Heart right ventricle (tissue), 16 donors: ENCODE measurements around the gene UST. TPM values are rescaled to one million over a fixed set of nuclear protein-coding genes. Genes with fewer than 3 reads are reported as not detected.

Source experiments
- ATAC-seq, 8 donors: fragments of 200-7000 bp; cut with Tn5 transposase; one replicate each; pipeline ENCODE4 v1.9.1; 2020; ENCODE audit warnings: mild to moderate bottlenecking in 8 of 8, moderate library complexity in 8 of 8, moderate number of reproducible peaks in 1 of 8
- DNase-seq, 2 donors: peaks; one replicate each; pipeline ENCODE4 v3.0.0-alpha.2; 2020
- H3K27ac ChIP-seq, 10 donors: fragments of 200-600 bp; sonication (generic) in 2 of 10; one replicate each; pipeline versions ENCODE4 v1.5.0 to v1.8.0; 2020 to 2022; ENCODE audit warnings: mild to moderate bottlenecking in 3 of 10
- H3K27me3 ChIP-seq, 7 donors: fragments of 200-600 bp; one replicate each; pipeline ENCODE4 v1.8.0; 2021 to 2022; ENCODE audit warnings: mild to moderate bottlenecking in 2 of 7
- H3K36me3 ChIP-seq, 9 donors: fragments of 200-600 bp; sonication (generic) in 1 of 9; one replicate each; pipeline versions ENCODE4 v1.5.0 to v1.8.0; 2020 to 2022; ENCODE audit warnings: mild to moderate bottlenecking in 2 of 9
- H3K4me1 ChIP-seq, 9 donors: fragments of 200-600 bp; sonication (generic) in 1 of 9; one replicate each; pipeline versions ENCODE4 v1.5.0 to v1.8.0; 2020 to 2022; ENCODE audit warnings: mild to moderate bottlenecking in 4 of 9
- H3K4me3 ChIP-seq, 10 donors: fragments of 200-600 bp; sonication (generic) in 2 of 10; one replicate each; pipeline versions ENCODE4 v1.5.0 to v1.8.0; 2020 to 2022; ENCODE audit warnings: mild to moderate bottlenecking in 7 of 10, moderate library complexity in 2 of 10
- H3K9me3 ChIP-seq, 11 donors: fragments of 200-600 bp in 10 of 11; sonication (generic) in 2 of 11; one replicate each; pipeline versions ENCODE4 v1.5.0 to v1.8.0; 2013 to 2022; ENCODE audit warnings: mild to moderate bottlenecking in 2 of 11, control low read depth in 1 of 11, moderate library complexity in 1 of 11
- WGBS, 2 donors: extraction: QIAGEN DNeasy Blood & Tissue Kit; methylation state at CpG; one replicate each; pipeline ENCODE4 v1.1.7; 2013; ENCODE audit warnings: inconsistent platforms in 1 of 2; 5-methylcytosine and 5-hydroxymethylcytosine counted together
- intact Hi-C, 10 donors: fragments of 100-400 bp; cut with DNase I; formaldehyde crosslinking; loops; one replicate each; pipeline versions ENCODE4 v1.11.1 to v1.14.2; 2022
- polyA plus RNA-seq, 2 donors: library from polyadenylated mRNA; stranded (reverse); fragments of 200-250 nt; gene quantifications; one replicate each; pipeline ENCODE4 v1.2.3, GENCODE V29; 2013
- total RNA-seq, 10 donors: library from RNA; stranded (reverse); fragmentation: NEBNext Ultra II Directional in 3 of 10; extraction: Animal tissue kit (Norgen Biotek cat#: 25700) in 3 of 10; gene quantifications; one replicate each; pipeline versions ENCODE4 v1.2.1 to v1.2.4, GENCODE V29; 2021 to 2023
- TF ChIP-seq, protein P1 (sequence below), 9 donors: fragments of 200-600 bp; sonication (generic) in 2 of 9; IDR thresholded peaks; one replicate each; pipeline versions ENCODE4 v1.5.0 to v1.8.0; 2021 to 2022; ENCODE audit warnings: antibody characterized with exemption in 9 of 9, mild to moderate bottlenecking in 5 of 9, moderate library complexity in 1 of 9
- donor health status: Arrhythmogenic right ventricular cardiomyopathy.
- donor health status: ischemic (EF 13 %, LVEDD 7.1; RV severe dilation, severe dysfunction).
- donor health status: healthy with polysubstance abuse.
- donor health status: DM: no; HTN: yes; CAD: no.
- donor health status: DM: no; HTN: no; CAD: no.
- donor health status: ischemic (EF 25% LVEDD 6.9; RV normal size, moderate dysfunction).
- donor health status: ischemic (EF 25% LVEDD 5.7; RV mildly dilated, moderate dysfunction).
- donor health status: healthy.
- donor health status: DM: yes; HTN: yes; CAD: no.
- donor health status: Ischemic cardiomyopathy.
- donor health status: ischemic (EF 35%, LVEDD 5.7; RV mildly dilated, moderate dysfunction).
- donor health status: nonischemic (EF 11% LVEDD 7.7; RV severe dilation, severe dysfunction).
- donor health status: DM: yes; HTN: yes; CAD: no.
- donor health status: PGD.
- donor health status: ischemic (EF 29% LVEDD 5.4; RV normal size, mild dysfunction).
- donor health status: nonischemic (EF 23%, LVEDD 6.1; RV moderate dilation, normal function).

Gene UST
- total and polyA plus RNA-seq, 12 donors, result 1.6 to 4.1 (median 2.3) TPM

DNA sequence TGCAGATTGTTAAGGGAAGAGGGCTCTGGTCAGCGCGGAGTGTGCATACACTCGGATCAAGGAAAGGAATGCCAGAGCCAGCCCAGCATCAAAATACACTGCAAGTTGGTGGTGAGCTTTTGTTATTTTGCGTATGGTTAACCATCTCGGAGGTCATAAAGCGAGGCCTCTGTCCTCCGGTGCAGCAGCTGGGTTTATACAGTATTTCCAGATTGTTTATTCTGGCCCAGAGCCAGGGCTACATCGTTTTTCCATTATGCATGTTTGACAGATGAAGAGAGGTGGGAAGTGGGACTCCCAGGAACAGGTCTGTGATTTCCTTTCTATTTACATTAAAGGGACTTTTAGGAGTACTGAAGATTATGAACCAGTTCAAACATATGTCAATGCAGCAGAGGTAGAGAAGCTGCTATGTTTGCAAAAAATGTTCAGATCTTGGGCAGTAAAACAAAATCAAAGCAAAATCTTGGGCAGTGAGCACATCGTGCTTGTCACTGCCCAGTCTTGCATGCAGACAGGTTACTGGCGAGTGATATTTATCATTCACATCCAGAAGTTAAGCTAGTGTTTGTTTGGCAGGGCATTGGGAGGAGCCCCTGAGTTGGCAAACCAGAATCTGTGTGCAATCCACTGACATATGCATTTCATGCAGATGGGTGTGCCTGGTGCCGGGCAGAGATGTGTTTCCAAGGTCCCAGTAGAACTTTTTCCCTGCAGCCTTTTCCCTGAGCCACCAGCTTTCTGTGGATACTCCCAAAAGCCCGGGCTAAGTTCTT is 314.3 kb downstream of the UST start:
- DNase-seq (peak in 1 of 2 donors; percentile 41), ATAC-seq (peak in 3 of 8 donors; percentile 29 to 66 (median 44))
- WGBS, 2 donors, result 50% methylated on average over 12 of the region's 12 CpGs
- intact Hi-C loops, result no loop called here
- no peak overlapping the region for H3K27ac ChIP-seq
- no peaks in the 10 kb centered on the region for H3K27me3 ChIP-seq
- no peak overlapping the region for H3K4me3 ChIP-seq
- no peaks in the 10 kb centered on the region for H3K9me3 ChIP-seq
- H3K36me3 ChIP-seq, result no peaks in the 10 kb centered on the region
- H3K4me1 ChIP-seq, result peaks cover 2 to 58% (median 37%) of the 10 kb centered on the region in 9 donors
- TF ChIP-seq, protein P1, sequence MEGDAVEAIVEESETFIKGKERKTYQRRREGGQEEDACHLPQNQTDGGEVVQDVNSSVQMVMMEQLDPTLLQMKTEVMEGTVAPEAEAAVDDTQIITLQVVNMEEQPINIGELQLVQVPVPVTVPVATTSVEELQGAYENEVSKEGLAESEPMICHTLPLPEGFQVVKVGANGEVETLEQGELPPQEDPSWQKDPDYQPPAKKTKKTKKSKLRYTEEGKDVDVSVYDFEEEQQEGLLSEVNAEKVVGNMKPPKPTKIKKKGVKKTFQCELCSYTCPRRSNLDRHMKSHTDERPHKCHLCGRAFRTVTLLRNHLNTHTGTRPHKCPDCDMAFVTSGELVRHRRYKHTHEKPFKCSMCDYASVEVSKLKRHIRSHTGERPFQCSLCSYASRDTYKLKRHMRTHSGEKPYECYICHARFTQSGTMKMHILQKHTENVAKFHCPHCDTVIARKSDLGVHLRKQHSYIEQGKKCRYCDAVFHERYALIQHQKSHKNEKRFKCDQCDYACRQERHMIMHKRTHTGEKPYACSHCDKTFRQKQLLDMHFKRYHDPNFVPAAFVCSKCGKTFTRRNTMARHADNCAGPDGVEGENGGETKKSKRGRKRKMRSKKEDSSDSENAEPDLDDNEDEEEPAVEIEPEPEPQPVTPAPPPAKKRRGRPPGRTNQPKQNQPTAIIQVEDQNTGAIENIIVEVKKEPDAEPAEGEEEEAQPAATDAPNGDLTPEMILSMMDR (IDR thresholded peaks at IDR 0.05), result no peak

DNA sequence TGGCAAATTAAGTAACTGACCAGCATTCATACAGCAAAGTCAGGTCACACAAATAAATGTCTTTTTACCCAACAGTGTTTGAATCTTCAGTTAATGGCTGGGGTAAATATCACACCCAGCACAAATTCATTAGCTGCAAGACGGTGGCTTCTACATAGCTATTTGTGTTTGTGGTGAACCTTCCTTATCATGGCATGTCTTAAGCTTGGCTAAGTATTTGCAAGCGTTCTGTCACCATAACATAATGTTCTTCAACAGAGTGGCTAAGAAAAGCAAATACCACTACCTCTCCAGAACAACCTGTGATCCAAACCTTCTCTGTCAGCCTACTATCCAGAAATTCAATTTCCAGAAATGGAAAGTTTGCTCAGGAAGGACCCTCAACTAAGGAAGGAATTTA is 315.1 kb downstream of the UST start:
- H3K9me3 ChIP-seq, result no peaks in the 10 kb centered on the region
- no peak overlapping the region for H3K27ac ChIP-seq
- no peak overlapping the region for H3K4me3 ChIP-seq
- 65 to 82% methylated on average over 2 of the region's 2 CpGs for WGBS, 2 donors
- TF ChIP-seq, protein P1 (IDR thresholded peaks at IDR 0.05), result no peak
- no peaks in the 10 kb centered on the region for H3K27me3 ChIP-seq
- peaks cover 2 to 63% (median 44%) of the 10 kb centered on the region in 9 donors for H3K4me1 ChIP-seq
- no peaks in the 10 kb centered on the region for H3K36me3 ChIP-seq
- intact Hi-C loops, result no loop called here
- peak in 1 of 8 donors; percentile 13 for ATAC-seq
- DNase-seq, result no peak

DNA sequence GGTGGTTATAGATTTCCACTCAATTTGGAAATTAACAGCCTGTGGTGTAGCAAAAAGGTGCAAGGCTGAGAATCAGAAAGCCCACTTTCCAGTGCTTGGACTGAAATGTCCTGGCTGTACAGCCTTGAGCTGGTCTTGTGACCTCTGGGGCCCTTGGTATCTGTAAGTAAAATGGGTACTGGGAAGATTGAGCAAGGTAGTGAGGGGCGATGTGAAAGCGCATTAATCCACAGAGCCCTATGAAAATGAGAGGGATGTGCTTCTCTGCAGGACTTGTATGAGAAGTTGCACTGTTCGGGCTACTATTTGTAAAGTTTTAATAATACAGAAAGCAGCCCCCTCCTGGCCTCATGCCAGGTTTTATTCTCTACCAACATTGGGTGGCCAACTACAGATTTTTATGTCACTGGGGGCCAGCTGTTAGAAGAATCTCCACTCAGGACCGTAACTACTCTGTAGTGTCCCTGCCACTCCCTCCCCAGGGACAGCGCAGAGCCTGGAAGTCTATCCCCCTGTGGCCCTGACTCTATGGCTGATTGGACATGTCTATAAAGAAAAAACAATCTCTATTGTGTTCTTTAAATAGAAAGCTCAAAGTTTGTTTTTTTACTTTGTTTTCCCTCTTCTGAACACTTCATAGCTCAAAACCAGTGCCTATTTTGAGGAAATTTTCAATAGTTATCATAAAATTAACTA is 316.0 kb downstream of the UST start:
- DNase-seq, result peak in 1 of 2 donors; percentile 22

DNA sequence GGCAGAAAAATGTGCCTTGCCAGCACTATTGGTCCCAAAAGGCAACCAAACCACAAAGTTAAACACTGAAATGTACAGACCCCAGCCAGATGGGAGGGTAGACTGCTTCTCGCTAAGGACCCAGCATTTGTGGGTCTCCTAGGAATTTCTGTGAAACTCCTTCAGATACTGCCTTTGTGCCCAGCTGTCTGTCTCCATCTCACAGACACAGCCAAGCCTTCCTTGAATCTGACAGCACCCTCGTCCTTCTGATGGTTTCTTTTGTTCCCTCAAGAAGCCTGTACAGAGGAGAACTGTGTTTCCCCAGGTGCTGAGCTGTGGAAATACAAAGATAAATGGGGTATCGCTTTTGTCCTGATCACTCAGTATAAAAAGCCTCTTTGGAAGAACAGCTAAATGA is 316.6 kb downstream of the UST start:
- TF ChIP-seq, protein P1 (IDR thresholded peaks at IDR 0.05), result no peak
- WGBS, 2 donors, result 86 to 92% methylated on average over 3 of the region's 3 CpGs
- intact Hi-C loops, result no loop called here
- H3K4me3 ChIP-seq, result no peak overlapping the region
- no peaks in the 10 kb centered on the region for H3K27me3 ChIP-seq
- DNase-seq (no peak), ATAC-seq (no peak)
- peaks cover 2 to 64% (median 45%) of the 10 kb centered on the region in 9 donors for H3K4me1 ChIP-seq
- peak overlapping the region in 2 of 10 donors; percentile 1 to 52 for H3K27ac ChIP-seq
- H3K36me3 ChIP-seq, result no peaks in the 10 kb centered on the region
- H3K9me3 ChIP-seq, result no peaks in the 10 kb centered on the region

More for the DNA sequence above, 316.0 kb downstream of the UST start:
- TF ChIP-seq, protein P1 (IDR thresholded peaks at IDR 0.05), result no peak
- Histone ChIP-seq H3K4me1 (peaks cover 2 to 64% (median 45%) of the 10 kb centered on the region in 9 donors), H3K4me3 (no peak overlapping the region), H3K9me3 (no peaks in the 10 kb centered on the region), H3K27me3 (no peaks in the 10 kb centered on the region), H3K36me3 (no peaks in the 10 kb centered on the region), H3K27ac (peak overlapping the region in 1 of 10 donors; percentile 52)
- intact Hi-C loops, result no loop called here
- WGBS, 2 donors, result 74 to 81% methylated on average over 5 of the region's 5 CpGs
- peak in 4 of 8 donors; percentile 55 to 61 (median 56) for ATAC-seq
